ENCODE results near the gene TYW1B.
"Not testable (repeated sequence)": the region's sequence is repeated elsewhere in the genome, so short reads cannot be mapped to it uniquely, and the experiment has no call there.

TYW1B gene

GRCh38 chr7:72540106-72540611 is 287.8 kb downstream of the TYW1B start:
- TF ChIP-seq CTCF (IDR thresholded peaks at IDR 0.05; ENCODE audit: insufficient read depth, low read depth, low read length, missing control alignments), result no peak
- DNase-seq (ENCODE audit: low read depth), result no peak
- no peak overlapping the region for H3K4me3 ChIP-seq (ENCODE audit: low read depth, low read length)

- DNase-seq (ENCODE audit: low read depth), result no peak
- no peak for TF ChIP-seq CTCF (IDR thresholded peaks at IDR 0.05; ENCODE audit: insufficient read depth, low read depth, low read length, missing control alignments)
- no peak overlapping the region for H3K4me3 ChIP-seq (ENCODE audit: low read depth, low read length)
Measured at GRCh38 chr7:72539702-72540101, 288.3 kb downstream of the TYW1B start.

- no peak overlapping the region for H3K4me3 ChIP-seq (ENCODE audit: low read depth, low read length)
- DNase-seq (ENCODE audit: low read depth), result no peak
- no peak for TF ChIP-seq CTCF (IDR thresholded peaks at IDR 0.05; ENCODE audit: insufficient read depth, low read depth, low read length, missing control alignments)
Measured at GRCh38 chr7:72538856-72539255, 289.1 kb downstream of the TYW1B start.

- no peak for DNase-seq (ENCODE audit: low read depth)
- TF ChIP-seq CTCF (IDR thresholded peaks at IDR 0.05; ENCODE audit: insufficient read depth, low read depth, low read length, missing control alignments), result no peak
- H3K4me3 ChIP-seq (ENCODE audit: low read depth, low read length), result no peak overlapping the region
Measured at GRCh38 chr7:72538147-72538546, 289.9 kb downstream of the TYW1B start.

- H3K4me3 ChIP-seq (ENCODE audit: low read depth, low read length); DNase-seq (ENCODE audit: low read depth): not testable (repeated sequence)
Measured at GRCh38 chr7:72536038-72536437, 292.0 kb downstream of the TYW1B start.

- DNase-seq (ENCODE audit: low read depth); H3K4me3 ChIP-seq (ENCODE audit: low read depth, low read length): not testable (repeated sequence)
Measured at GRCh38 chr7:72531048-72531447, 297.0 kb downstream of the TYW1B start.

All from GM12865 (cell line).